OCI-LY1 (cell line): Measurements from ENCODE around the gene RABIF.

Source experiments
- H2AFZ ChIP-seq: fragments of 200-600 bp; sonication (generic), shearing (Covaris generic); 2 replicates; pipeline ENCODE4 v1.6.0; 2014; ENCODE audit warnings: antibody characterized with exemption, mild to moderate bottlenecking, low read length
- H3F3A ChIP-seq: fragments of 200-600 bp; sonication (generic), shearing (Covaris generic); 2 replicates; pipeline ENCODE4 v1.6.0; 2014; ENCODE audit warnings: mild to moderate bottlenecking, antibody characterized with exemption, low read length, moderate library complexity; ENCODE audit not compliant: insufficient read depth
- H3K27ac ChIP-seq: fragments of 200-600 bp; sonication (generic); 2 replicates; pipeline ENCODE4 v1.5.1; 2014; ENCODE audit warnings: low read length, mixed run types, mild to moderate bottlenecking, low read depth; ENCODE audit not compliant: poor library complexity, severe bottlenecking
- H3K27me3 ChIP-seq: fragments of 200-600 bp; sonication (generic); 2 replicates; pipeline ENCODE4 v1.6.0; 2014; ENCODE audit warnings: antibody characterized with exemption, mild to moderate bottlenecking, low read length, moderate library complexity; ENCODE audit not compliant: insufficient read depth
- H3K36me3 ChIP-seq: fragments of 200-600 bp; sonication (generic); 2 replicates; pipeline ENCODE4 v1.6.1; 2014; ENCODE audit warnings: mild to moderate bottlenecking, antibody characterized with exemption, low read length, moderate library complexity, mixed read lengths; ENCODE audit not compliant: insufficient read depth
- H3K4me1 ChIP-seq: fragments of 200-600 bp; sonication (generic); 2 replicates; pipeline ENCODE4 v1.5.1; 2014; ENCODE audit warnings: mild to moderate bottlenecking, low read length, moderate library complexity; ENCODE audit not compliant: insufficient read depth, severe bottlenecking
- H3K4me2 ChIP-seq: fragments of 200-600 bp; sonication (generic), shearing (Covaris generic); 2 replicates; pipeline ENCODE4 v1.6.1; 2014; ENCODE audit warnings: low read length
- H3K4me3 ChIP-seq: fragments of 200-600 bp; sonication (generic); 2 replicates; pipeline ENCODE4 v1.5.1; 2014; ENCODE audit warnings: low read length, low read depth, mild to moderate bottlenecking, mixed read lengths; ENCODE audit not compliant: poor library complexity, severe bottlenecking
- H3K79me2 ChIP-seq: fragments of 200-600 bp; shearing (Covaris generic); 2 replicates; pipeline ENCODE4 v1.6.1; 2016; ENCODE audit warnings: mixed run types, low read length, mixed read lengths; ENCODE audit not compliant: insufficient read depth
- H3K9ac ChIP-seq: fragments of 200-600 bp; sonication (generic), shearing (Covaris generic); 2 replicates; pipeline ENCODE4 v1.6.1; 2014; ENCODE audit warnings: mild to moderate bottlenecking, low read length, mixed read lengths
- H3K9me2 ChIP-seq: fragments of 200-600 bp; sonication (generic), shearing (Covaris generic); 2 replicates; pipeline ENCODE4 v1.6.1; 2014; ENCODE audit warnings: low read depth, mild to moderate bottlenecking, low read length, mixed read lengths
- H3K9me3 ChIP-seq: fragments of 200-600 bp; shearing (Covaris generic); 2 replicates; pipeline ENCODE4 v1.6.1; 2014; ENCODE audit warnings: low read length, mixed read lengths
- H4K20me1 ChIP-seq: fragments of 200-600 bp; sonication (generic), shearing (Covaris generic); 2 replicates; pipeline ENCODE4 v1.6.0; 2016; ENCODE audit warnings: mild to moderate bottlenecking, low read length; ENCODE audit not compliant: insufficient read depth
- EZH2 ChIP-seq: fragments of 200-600 bp; sonication (generic), shearing (Covaris generic); IDR thresholded peaks from 2 replicates; pipeline ENCODE4 v1.8.0; 2017; ENCODE audit warnings: borderline replicate concordance, mixed run types, mild to moderate bottlenecking, antibody characterized with exemption, low read length, moderate library complexity, mixed read lengths
- TF ChIP-seq, protein P1 (sequence below): fragments of 200-600 bp; sonication (generic), shearing (Covaris generic); IDR thresholded peaks from 2 replicates; pipeline ENCODE4 v1.5.1; 2017; ENCODE audit warnings: mild to moderate bottlenecking, antibody characterized with exemption, low read length, moderate library complexity, mixed read lengths

RABIF gene

GRCh38 chr1:202837746-202838262, 51.1 kb downstream of the RABIF start:
- H3K79me2 ChIP-seq = no peaks in the 10 kb centered on the region
- H3K9ac ChIP-seq = no peak overlapping the region
- no peak overlapping the region for H2AFZ ChIP-seq
- no peak overlapping the region for H3K4me3 ChIP-seq
- H3K4me2 ChIP-seq = no peak overlapping the region
- no peaks in the 10 kb centered on the region for H3K36me3 ChIP-seq
- H3K4me1 ChIP-seq = no peaks in the 10 kb centered on the region
- no peaks in the 10 kb centered on the region for H3K9me2 ChIP-seq
- H4K20me1 ChIP-seq = no peaks in the 10 kb centered on the region
- H3K9me3 ChIP-seq = no peaks in the 10 kb centered on the region
- H3K27ac ChIP-seq = no peak overlapping the region
- TF ChIP-seq, protein P1, sequence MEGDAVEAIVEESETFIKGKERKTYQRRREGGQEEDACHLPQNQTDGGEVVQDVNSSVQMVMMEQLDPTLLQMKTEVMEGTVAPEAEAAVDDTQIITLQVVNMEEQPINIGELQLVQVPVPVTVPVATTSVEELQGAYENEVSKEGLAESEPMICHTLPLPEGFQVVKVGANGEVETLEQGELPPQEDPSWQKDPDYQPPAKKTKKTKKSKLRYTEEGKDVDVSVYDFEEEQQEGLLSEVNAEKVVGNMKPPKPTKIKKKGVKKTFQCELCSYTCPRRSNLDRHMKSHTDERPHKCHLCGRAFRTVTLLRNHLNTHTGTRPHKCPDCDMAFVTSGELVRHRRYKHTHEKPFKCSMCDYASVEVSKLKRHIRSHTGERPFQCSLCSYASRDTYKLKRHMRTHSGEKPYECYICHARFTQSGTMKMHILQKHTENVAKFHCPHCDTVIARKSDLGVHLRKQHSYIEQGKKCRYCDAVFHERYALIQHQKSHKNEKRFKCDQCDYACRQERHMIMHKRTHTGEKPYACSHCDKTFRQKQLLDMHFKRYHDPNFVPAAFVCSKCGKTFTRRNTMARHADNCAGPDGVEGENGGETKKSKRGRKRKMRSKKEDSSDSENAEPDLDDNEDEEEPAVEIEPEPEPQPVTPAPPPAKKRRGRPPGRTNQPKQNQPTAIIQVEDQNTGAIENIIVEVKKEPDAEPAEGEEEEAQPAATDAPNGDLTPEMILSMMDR = no peak
- TF ChIP-seq EZH2 = no peak
- H3K27me3 ChIP-seq = peaks cover 3% of the 10 kb centered on the region; the same call in 1 of the 2 replicates
- H3F3A ChIP-seq = no peaks in the 10 kb centered on the region

DNA sequence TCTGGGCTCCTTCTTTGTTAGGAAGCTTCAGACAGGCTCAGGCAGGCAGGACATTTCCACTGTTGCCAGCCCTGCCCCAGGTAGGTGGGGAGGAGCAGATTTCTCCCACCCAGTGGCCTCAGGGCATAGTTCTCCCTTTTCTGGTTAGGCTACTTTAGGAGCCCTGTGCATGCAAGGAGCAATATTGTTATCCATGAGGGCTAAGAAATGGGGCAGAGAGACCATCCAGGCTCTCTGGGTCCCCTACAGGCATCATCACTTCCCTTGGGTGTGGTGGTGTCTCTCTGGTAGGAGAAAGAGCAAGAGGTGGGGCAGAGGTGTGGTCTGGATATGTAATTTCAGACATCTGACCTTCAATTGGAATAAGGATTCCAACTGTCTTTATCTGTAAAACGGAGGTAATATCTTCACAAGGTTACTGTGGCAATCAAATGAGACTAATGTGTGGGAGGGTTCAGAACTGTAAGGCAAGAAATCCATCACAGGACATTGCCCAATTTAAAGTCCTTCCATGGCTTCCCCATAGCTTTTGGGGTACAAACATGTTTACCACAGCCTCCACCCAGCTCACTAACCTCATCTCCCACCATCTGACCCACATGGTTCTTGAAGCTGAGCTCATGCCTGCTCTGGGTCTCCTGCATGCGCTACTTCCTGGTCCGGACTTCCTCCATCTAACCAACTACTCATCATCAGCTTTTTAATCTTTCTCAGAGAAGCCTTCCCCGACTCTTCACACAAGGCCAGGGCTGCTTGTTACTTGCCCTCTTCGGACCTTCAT, 52.1 kb downstream of the RABIF start:
- no peaks in the 10 kb centered on the region for H3K36me3 ChIP-seq
- H3K9me3 ChIP-seq = no peaks in the 10 kb centered on the region
- H3F3A ChIP-seq = no peaks in the 10 kb centered on the region
- H3K27ac ChIP-seq = no peak overlapping the region
- H3K4me1 ChIP-seq = no peaks in the 10 kb centered on the region
- no peaks in the 10 kb centered on the region for H4K20me1 ChIP-seq
- H3K79me2 ChIP-seq = no peaks in the 10 kb centered on the region
- H2AFZ ChIP-seq = no peak overlapping the region
- peaks cover 3% of the 10 kb centered on the region; the same call in 1 of the 2 replicates for H3K27me3 ChIP-seq
- TF ChIP-seq, protein P1 = no peak
- TF ChIP-seq EZH2 = no peak
- no peak overlapping the region for H3K4me2 ChIP-seq
- no peak overlapping the region for H3K4me3 ChIP-seq
- H3K9ac ChIP-seq = no peak overlapping the region
- no peaks in the 10 kb centered on the region for H3K9me2 ChIP-seq

- no peak overlapping the region for H3K4me3 ChIP-seq
- H3K4me2 ChIP-seq = no peak overlapping the region
- H3K27me3 ChIP-seq = peaks cover 7% of the 10 kb centered on the region; the same call in 1 of the 2 replicates
- H2AFZ ChIP-seq = no peak overlapping the region
- H3F3A ChIP-seq = no peaks in the 10 kb centered on the region
- H3K9ac ChIP-seq = no peak overlapping the region
- no peaks in the 10 kb centered on the region for H3K4me1 ChIP-seq
- no peaks in the 10 kb centered on the region for H3K9me3 ChIP-seq
- no peak overlapping the region for H3K27ac ChIP-seq
- no peaks in the 10 kb centered on the region for H3K9me2 ChIP-seq
- TF ChIP-seq, protein P1 = no peak
- TF ChIP-seq EZH2 = no peak
- H4K20me1 ChIP-seq = no peaks in the 10 kb centered on the region
- no peaks in the 10 kb centered on the region for H3K79me2 ChIP-seq
- no peaks in the 10 kb centered on the region for H3K36me3 ChIP-seq
Observed at GRCh38 chr1:202835548-202836072, 53.3 kb downstream of the RABIF start.
